GM12892 (cell line): ENCODE data around the gene TRAF3.

Experiments
- POLR2A ChIP-seq: IDR thresholded peaks from 2 replicates; pipeline ENCODE4 v1.6.1; 2011; ENCODE audit warnings: low read depth, low read length, control low read depth
- POLR2AphosphoS5 ChIP-seq: IDR thresholded peaks from 2 replicates; pipeline ENCODE4 v1.6.1; 2011; ENCODE audit warnings: low read depth, low read length, control low read depth
- TAF1 ChIP-seq: IDR thresholded peaks from 2 replicates; pipeline ENCODE4 v1.6.1; 2011; ENCODE audit warnings: low read depth, mild to moderate bottlenecking, control low read depth, low read length, borderline replicate concordance

DNA sequence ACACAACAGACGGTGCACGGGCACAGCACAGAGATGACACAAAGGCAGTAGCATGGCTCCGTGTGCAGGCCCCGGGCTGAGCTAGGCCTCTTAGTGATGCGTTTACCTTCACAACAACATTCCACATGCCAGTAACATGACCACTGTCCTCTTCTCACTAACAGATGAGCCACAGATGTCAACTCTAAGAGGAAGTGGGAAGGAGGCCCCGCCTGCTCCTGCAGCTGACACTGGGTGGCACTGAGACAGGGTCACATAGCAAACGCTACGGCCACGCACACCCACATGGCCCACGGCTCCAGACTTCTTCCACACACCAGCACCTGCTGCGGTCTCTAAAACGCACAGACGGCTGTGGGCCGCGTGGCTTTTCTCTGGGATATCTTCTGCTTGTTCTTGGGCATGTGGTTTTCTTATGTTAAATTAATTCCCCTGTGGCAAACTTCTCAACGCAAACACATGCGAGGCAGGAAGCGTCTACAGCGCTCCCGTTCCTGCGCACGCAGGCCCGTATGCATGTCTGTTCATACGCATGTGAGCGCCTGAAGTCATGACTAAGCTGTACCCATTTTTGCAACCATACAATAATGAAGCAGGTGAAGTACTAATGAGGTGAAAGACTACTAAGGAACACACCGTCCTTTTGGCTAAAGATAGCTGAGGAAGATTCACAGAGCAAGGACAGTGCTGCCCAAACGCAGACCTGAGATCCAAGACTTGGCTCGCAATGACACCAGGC, 172.0 kb downstream of the TRAF3 start:
- TF ChIP-seq POLR2A (no peak), POLR2AphosphoS5 (no peak), TAF1 (no peak)
